HG02970 (cell line): ENCODE results near the gene AGAP1.

ENCODE experiments used
- ATAC-seq: cut with Tn5 transposase; IDR thresholded peaks from one replicate; pipeline ENCODE4 v1.9.1; 2021; ENCODE audit warnings: mild to moderate bottlenecking, moderate library complexity, moderate number of reproducible peaks; ENCODE audit not compliant: unreplicated experiment, low FRiP score

The AGAP1 gene

GRCh38 chr2:235493775-235494715, at the start of gene AGAP1:
AGAP1 (plus strand) TSS chr2:235494043.
- ATAC-seq = no peak

- ATAC-seq = no peak
Measured at GRCh38 chr2:235444101-235444597, 49.7 kb upstream of the AGAP1 start.

GRCh38 chr2:235445116-235445515, 48.7 kb upstream of the AGAP1 start:
- ATAC-seq = no peak

GRCh38 chr2:235446082-235446481, 47.8 kb upstream of the AGAP1 start:
- no peak for ATAC-seq

- no peak for ATAC-seq
Measured at GRCh38 chr2:235447210-235447609, 46.6 kb upstream of the AGAP1 start.

GRCh38 chr2:235449568-235449967, 44.3 kb upstream of the AGAP1 start:
- no peak for ATAC-seq

- ATAC-seq = no peak
Measured at GRCh38 chr2:235453605-235454151, 40.2 kb upstream of the AGAP1 start.

GRCh38 chr2:235458839-235459273, 35.0 kb upstream of the AGAP1 start:
- no peak for ATAC-seq

- ATAC-seq = no peak
Measured at GRCh38 chr2:235460548-235461047, 33.2 kb upstream of the AGAP1 start.

- no peak for ATAC-seq
Measured at GRCh38 chr2:235461763-235462414, 32.0 kb upstream of the AGAP1 start.

- ATAC-seq = no peak
Measured at GRCh38 chr2:235462415-235462790, 31.4 kb upstream of the AGAP1 start.

GRCh38 chr2:235463893-235464292, 29.9 kb upstream of the AGAP1 start:
- ATAC-seq = no peak

- no peak for ATAC-seq
Measured at GRCh38 chr2:235467588-235467987, 26.3 kb upstream of the AGAP1 start.

GRCh38 chr2:235468978-235469655, 24.7 kb upstream of the AGAP1 start:
- no peak for ATAC-seq

GRCh38 chr2:235471186-235471747, 22.6 kb upstream of the AGAP1 start:
- ATAC-seq = no peak

- ATAC-seq = no peak
Measured at GRCh38 chr2:235472443-235472842, 21.4 kb upstream of the AGAP1 start.

- no peak for ATAC-seq
Measured at GRCh38 chr2:235478609-235479008, 15.2 kb upstream of the AGAP1 start.

- ATAC-seq = no peak
Measured at GRCh38 chr2:235479604-235480003, 14.2 kb upstream of the AGAP1 start.

GRCh38 chr2:235480614-235481013, 13.2 kb upstream of the AGAP1 start:
- ATAC-seq = no peak

GRCh38 chr2:235483313-235483712, 10.5 kb upstream of the AGAP1 start:
- ATAC-seq = no peak
